Activated B cell treated with CpG ODN at 0.5 μM for 24 hours (primary cell): ENCODE data around the gene SPAG16. TPM values are rescaled to one million over a fixed set of nuclear protein-coding genes. Genes with fewer than 3 reads are reported as not detected.

Experiments
- ATAC-seq: fragments of 200-7000 bp; cut with Tn5 transposase; one replicate; pipeline ENCODE4 v1.10.0; 2021; ENCODE audit warnings: low read depth, mild to moderate bottlenecking, moderate library complexity
- CTCF ChIA-PET: fragments of 350-600 bp; sonication (Branson Sonifier 250); formaldehyde crosslinking; loops from one replicate; lab custom pipeline; 2021; ENCODE audit warnings: antibody characterized with exemption; lab: Charles Lee
- POLR2A ChIA-PET: fragments of 350-600 bp; sonication (Branson Sonifier 250); formaldehyde crosslinking; loops from one replicate; lab custom pipeline; 2021; ENCODE audit warnings: antibody characterized with exemption; lab: Charles Lee
- DNase-seq: peaks from one replicate; pipeline ENCODE4 v3.0.0; 2022
- H3K27ac Mint-ChIP-seq: one replicate; pipeline ENCODE4 v1.8.0; 2020; ENCODE audit warnings: mixed read lengths
- H3K27me3 Mint-ChIP-seq: one replicate; pipeline ENCODE4 v1.8.0; 2021; ENCODE audit warnings: mixed read lengths
- H3K36me3 Mint-ChIP-seq: one replicate; pipeline ENCODE4 v1.8.0; 2021; ENCODE audit warnings: low read depth, mixed read lengths
- H3K4me1 Mint-ChIP-seq: one replicate; pipeline ENCODE4 v1.8.0; 2021; ENCODE audit warnings: mixed read lengths
- H3K4me3 Mint-ChIP-seq: one replicate; pipeline ENCODE4 v1.8.0; 2020; ENCODE audit warnings: mild to moderate bottlenecking, mixed read lengths
- H3K9me3 Mint-ChIP-seq: one replicate; pipeline ENCODE4 v1.8.0; 2020; ENCODE audit warnings: mixed read lengths
- intact Hi-C: fragments of 100-400 bp; cut with micrococcal nuclease; formaldehyde crosslinking; loops from one replicate; pipeline ENCODE4 v1.15.1; 2024
- total RNA-seq: library from RNA; stranded (reverse); gene quantifications from 2 replicates; pipeline ENCODE4 v1.2.3, GENCODE V29; 2022
- TF ChIP-seq, protein P1 (sequence below): fragments of 200-600 bp; IDR thresholded peaks from one replicate; pipeline ENCODE4 v1.8.0; 2022; ENCODE audit warnings: antibody characterized with exemption, mild to moderate bottlenecking

SPAG16 gene
- total RNA-seq, 1 donor from 2014 or later, result 11.2 TPM

DNA sequence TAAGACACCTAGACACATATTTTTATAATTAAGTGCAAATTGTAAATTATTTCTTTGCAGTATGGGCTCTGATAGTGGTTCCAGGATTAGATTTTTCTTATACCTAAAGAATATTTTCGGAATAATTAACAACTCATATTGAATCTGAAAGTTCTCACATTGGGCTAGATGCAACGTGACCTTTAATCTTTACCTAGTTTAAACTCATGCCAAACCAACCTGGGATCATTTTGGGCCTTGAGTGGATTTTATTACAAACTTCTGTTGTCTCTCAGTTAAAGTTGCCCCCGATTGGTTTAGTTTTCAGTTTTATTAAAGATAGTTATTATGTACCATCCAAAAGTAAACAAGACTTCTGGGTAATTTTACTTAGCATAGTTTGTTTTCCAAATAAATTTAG lies 896.4 kb downstream of the SPAG16 start:
- CTCF ChIA-PET, result no interaction called here
- H3K36me3 Mint-ChIP-seq, result no peaks in the 10 kb centered on the region
- no peak for ATAC-seq

DNA sequence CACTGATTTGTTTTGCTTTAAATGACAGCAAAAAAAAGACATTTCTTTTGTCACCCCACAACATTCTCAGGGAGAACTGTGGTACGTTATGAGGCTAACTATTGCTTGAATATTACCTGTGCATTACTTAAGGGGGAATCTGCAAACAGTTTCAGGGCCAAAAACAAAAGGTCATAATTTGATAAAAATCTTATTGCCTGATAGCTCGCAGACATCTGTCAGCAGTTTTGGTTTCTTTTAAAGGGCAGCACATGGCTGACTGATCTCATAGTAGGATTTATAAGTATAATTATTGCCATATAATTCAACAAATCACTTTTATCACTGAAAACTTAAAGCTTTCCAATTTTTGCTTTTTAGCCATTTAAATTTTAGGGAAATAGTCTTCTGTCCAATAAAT lies 900.2 kb downstream of the SPAG16 start:
- Mint-ChIP-seq H3K4me3 (no peak overlapping the region), H3K27ac (no peak overlapping the region), H3K4me1 (no peaks in the 10 kb centered on the region), H3K9me3 (no peaks in the 10 kb centered on the region), H3K27me3 (no peaks in the 10 kb centered on the region), H3K36me3 (no peaks in the 10 kb centered on the region)
- ATAC-seq, result no peak
- intact Hi-C loops, result no loop called here
- POLR2A ChIA-PET, result no interaction called here
- CTCF ChIA-PET, result no interaction called here
- no peak for DNase-seq
- TF ChIP-seq, protein P1, sequence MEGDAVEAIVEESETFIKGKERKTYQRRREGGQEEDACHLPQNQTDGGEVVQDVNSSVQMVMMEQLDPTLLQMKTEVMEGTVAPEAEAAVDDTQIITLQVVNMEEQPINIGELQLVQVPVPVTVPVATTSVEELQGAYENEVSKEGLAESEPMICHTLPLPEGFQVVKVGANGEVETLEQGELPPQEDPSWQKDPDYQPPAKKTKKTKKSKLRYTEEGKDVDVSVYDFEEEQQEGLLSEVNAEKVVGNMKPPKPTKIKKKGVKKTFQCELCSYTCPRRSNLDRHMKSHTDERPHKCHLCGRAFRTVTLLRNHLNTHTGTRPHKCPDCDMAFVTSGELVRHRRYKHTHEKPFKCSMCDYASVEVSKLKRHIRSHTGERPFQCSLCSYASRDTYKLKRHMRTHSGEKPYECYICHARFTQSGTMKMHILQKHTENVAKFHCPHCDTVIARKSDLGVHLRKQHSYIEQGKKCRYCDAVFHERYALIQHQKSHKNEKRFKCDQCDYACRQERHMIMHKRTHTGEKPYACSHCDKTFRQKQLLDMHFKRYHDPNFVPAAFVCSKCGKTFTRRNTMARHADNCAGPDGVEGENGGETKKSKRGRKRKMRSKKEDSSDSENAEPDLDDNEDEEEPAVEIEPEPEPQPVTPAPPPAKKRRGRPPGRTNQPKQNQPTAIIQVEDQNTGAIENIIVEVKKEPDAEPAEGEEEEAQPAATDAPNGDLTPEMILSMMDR, result no peak

More for the DNA sequence above, 896.4 kb downstream of the SPAG16 start:
- Mint-ChIP-seq H3K9me3 (no peaks in the 10 kb centered on the region), H3K4me3 (no peak overlapping the region), H3K4me1 (no peaks in the 10 kb centered on the region), H3K27ac (no peak overlapping the region), H3K27me3 (no peaks in the 10 kb centered on the region)
- intact Hi-C loops, result no loop called here
- no peak for DNase-seq
- TF ChIP-seq, protein P1, result no peak
- POLR2A ChIA-PET, result no interaction called here

DNA sequence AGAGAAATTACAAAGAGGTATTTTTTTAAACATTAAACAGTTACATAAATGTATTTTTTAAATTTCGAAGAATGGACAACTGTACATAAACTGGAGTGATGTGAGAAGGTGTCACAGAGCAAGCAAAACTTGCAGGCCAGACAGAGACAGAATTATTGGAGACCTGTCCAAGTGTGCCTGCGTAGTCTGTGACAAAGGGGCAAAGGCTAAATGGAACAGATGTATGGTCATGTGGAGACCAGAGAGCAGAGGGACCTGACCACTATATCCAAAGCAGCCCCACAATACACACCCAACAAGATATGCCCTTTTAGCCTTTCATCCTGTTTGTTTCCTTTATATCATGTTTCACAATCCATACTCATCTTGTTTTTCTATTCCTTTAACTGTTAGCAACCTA lies 901.3 kb downstream of the SPAG16 start:
- H3K4me3 Mint-ChIP-seq, result no peak overlapping the region
- no peak for DNase-seq
- H3K27me3 Mint-ChIP-seq, result no peaks in the 10 kb centered on the region
- no peak for ATAC-seq
- no peaks in the 10 kb centered on the region for H3K36me3 Mint-ChIP-seq
- ChIA-PET CTCF (no interaction called here), POLR2A (no interaction called here)
- intact Hi-C loops, result no loop called here
- no peaks in the 10 kb centered on the region for H3K9me3 Mint-ChIP-seq
- TF ChIP-seq, protein P1, result no peak
- H3K27ac Mint-ChIP-seq, result no peak overlapping the region
- no peaks in the 10 kb centered on the region for H3K4me1 Mint-ChIP-seq

DNA sequence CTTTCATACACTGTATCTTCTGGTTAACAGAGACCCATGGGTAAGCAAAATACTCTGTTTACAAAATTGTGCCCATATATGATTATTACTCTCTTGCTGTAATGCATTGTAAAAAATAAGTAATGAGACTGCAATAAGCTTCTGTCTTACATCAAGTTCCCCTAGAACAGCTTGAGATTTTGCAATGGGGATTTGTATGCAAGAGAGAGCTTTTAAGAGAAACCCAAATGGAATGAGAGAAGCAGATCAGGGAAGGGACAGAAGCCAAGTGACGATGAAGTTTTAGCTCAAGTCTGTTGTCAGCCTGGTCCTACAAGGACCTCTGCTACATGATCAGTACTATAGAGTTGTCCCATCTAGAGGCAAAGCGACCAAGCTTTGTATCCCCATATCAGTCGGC lies 908.4 kb downstream of the SPAG16 start:
- H3K4me1 Mint-ChIP-seq, result no peaks in the 10 kb centered on the region
- H3K27ac Mint-ChIP-seq, result no peak overlapping the region
- DNase-seq (no peak), ATAC-seq (no peak)
- H3K27me3 Mint-ChIP-seq, result no peaks in the 10 kb centered on the region
- POLR2A ChIA-PET, result no interaction called here
- H3K4me3 Mint-ChIP-seq, result no peak overlapping the region
- H3K9me3 Mint-ChIP-seq, result no peaks in the 10 kb centered on the region
- intact Hi-C loops, result no loop called here
- H3K36me3 Mint-ChIP-seq, result no peaks in the 10 kb centered on the region
- TF ChIP-seq, protein P1, result no peak
- CTCF ChIA-PET, result no interaction called here

DNA sequence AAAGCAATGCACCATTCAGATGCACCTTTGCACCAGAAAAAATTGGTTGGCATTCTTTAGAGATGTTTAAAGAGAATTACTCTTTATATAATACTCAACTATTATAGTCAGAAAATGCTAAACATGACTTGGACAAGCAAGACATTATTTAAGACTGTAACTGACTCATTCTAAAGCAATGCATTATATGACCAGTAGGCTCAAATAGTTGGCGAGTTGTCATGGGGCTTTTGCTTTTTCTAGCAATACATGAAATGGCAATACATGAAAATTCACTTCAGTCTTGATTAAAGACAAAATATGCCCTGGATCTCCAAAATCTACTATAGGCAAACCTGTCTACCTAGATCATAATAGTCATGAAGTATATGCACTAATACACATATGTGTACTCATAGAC lies 909.7 kb downstream of the SPAG16 start:
- ATAC-seq, result no peak
- H3K27me3 Mint-ChIP-seq, result no peaks in the 10 kb centered on the region
- POLR2A ChIA-PET, result no interaction called here
- no peaks in the 10 kb centered on the region for H3K4me1 Mint-ChIP-seq
- CTCF ChIA-PET, result no interaction called here
- no peak overlapping the region for H3K4me3 Mint-ChIP-seq
- intact Hi-C loops, result no loop called here
- no peaks in the 10 kb centered on the region for H3K36me3 Mint-ChIP-seq
- DNase-seq, result no peak
- H3K9me3 Mint-ChIP-seq, result no peaks in the 10 kb centered on the region
- TF ChIP-seq, protein P1, result no peak
- no peak overlapping the region for H3K27ac Mint-ChIP-seq
